Measurements from ENCODE around the gene LENG1.

The LENG1 gene

DNA sequence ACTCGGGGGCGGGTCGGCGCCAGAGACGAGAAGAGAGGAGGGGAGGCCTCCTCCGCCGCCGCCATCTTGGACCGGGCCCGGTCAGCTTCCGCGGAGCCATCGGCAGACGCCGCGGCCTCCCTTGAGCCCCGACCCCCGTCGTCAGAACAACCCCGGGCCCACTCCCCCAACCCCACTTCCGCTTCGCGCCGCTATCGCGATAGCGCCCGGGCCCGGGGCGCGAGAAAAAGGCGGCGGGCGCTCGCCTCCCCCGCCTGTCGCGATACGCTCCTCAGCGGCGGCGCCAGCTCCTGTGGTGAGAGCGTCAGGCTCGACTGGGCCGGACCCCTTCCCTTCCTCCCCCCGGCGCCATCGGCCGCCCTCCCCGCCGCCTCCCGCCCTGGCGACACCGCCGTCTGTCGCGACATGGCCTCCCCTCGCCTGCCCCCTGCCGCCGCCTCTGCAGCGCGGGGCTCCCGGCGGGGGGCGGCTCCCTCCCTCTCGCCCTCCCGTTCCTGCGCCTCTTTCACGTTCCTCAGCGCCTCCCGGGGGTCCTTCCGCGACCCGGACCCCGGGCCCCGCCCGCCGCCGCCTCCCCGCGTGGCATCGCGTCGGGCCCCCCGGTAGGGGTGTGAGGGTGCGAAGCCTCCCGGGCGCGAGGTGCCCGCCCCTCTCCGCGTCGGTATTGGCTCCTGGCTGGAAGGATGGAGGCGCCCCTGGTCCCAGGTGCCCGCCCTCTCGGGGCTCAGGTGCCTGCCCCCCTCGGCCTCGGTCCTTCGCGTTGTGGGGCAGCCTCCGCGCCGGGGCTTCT is 21.6 kb downstream of the LENG1 start, which contains the start of gene CNOT3:
CNOT3 (plus strand) TSS at position 64 of the 790 bp plus-strand sequence. CDS start 5,217 bp downstream, outside the sequence.
- DNase-seq, result peak; percentile 13

DNA sequence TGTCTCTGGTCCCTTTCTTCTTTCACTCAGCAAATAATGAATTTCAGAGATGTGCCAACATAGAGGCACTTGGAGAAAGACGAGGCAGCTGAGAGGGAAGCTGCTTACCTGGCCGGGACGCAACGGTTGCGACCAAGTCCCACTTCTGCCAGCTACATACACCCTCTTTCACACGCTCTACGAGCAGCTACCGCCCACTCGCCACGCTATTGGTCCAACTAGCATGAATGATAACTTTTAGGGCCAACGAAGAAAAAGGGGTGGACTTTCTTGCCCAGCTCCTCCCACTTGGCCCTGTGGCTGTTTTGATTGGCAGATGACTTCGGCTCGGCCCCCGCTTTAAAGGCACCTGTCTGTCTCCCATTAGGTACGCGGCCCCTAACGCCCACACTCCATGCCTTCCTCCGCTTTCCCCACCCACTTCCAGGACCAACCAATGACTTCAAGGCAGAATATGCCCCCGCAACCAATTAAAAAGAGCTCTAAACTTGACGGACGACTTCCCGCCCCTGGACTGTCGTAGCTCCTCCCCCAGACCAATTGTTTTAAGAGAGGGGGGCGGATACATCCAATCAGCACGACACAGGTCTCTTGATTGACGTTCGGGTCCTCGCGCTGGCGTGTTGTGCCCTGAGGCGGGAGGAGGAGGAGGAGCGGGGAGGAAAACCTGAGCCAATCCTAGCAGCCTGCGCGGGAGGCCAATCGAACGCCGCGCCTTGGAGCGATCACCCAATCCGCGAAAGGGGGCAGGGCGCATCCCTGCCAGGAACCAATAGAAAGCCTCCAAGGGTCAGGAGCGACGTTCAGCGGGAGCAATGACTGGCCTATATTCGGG is 22.4 kb downstream of the LENG1 start:
- peak; percentile 100 for DNase-seq

DNA sequence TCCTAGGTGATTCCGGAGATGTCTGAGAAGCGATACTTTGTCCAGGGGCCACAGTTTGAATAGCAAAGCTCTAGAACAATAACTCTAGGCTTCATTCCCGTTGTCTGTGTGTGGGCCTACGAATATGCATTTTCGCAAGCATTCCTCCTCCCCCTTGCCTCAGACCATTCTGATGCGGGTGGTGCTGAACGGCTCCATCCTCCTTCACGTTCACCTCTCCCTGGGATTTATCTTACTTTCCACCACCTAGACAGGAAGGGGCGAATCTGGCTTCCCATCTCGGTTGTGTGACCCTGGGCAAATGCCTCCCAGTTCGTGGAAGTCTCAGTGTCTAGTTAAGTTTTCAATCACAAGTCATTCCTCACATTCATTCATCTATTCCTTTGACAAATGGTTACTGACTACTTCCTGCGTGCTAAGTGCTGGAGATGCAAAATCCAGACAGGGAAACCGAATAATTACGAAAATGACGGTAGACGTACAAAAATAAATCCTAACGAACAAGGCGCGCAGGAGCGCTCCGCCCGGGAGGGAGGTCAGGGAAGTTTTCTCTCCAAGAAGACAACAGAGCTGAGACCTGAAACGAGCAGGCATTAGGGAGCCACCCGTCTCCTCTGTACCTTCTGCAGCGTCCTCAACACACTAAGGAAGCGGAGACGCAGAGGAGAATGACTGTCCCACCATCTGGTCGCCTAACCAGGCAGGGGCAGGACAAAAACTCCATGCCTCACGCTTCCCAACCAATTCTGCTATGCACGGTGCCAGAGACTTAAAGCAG is 23.2 kb downstream of the LENG1 start:
- DNase-seq, result peak; percentile 58

DNA sequence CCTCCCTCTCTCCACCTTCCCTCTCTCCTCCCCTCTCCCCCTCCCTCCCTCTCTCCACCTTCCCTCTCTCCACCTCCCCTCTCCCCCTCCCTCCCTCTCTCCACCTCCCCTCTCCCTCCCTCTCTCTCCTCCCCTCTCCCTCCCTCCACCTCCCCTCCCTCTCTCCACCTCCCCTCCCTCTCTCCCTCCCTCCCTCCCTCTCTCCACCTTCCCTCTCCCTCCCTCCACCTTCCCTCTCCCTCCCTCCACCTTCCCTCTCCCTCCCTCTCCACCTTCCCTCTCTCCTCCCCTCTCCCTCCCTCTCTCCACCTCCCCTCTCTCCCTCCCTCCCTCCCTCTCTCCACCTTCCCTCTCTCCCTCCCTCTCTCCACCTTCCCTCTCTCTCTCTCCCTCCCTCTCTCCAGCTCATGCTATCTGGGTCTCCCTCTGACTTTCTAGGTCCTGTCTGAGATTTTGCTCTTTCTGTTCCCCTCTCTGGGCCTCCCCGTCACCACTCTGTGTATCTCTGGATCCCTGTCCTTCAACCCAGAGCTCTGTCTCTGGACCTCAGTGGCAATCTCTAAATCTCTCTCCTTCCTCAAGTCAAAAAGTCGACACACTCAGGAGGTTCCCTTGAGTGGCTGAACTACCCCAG is 25.4 kb downstream of the LENG1 start:
- DNase-seq, result no peak

DNA sequence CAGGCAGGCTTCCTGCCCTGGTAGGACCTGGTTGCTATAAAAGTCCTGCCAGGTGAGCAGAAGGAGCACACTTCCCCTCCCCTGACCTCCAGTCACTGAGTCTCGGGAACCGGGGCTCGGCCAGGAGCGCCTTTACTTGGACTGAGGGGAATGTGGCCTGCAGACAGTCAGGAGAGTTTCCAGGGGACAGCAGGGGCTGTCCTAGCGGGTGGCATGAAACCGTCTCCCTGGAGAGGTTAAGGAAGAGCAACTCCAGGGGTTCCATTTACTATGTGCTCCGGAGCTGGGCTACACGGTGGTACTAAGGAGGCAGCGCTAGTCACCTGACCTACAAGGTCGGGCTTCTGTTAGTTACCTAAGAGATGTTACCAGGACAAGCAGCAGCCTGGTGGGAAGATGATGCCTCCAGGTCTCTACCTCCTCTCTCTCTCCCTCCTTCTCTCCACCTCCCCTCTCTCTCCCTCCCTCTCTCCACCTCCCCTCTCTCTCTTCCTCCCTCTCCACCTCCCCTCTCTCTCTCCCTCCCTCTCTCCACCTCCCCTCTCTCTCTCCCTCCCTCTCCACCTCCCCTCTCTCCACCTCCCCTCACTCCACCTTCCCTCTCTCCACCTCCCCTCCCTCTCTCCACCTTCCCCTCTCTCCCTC is 26.1 kb downstream of the LENG1 start:
- peak; percentile 21 for DNase-seq

DNA sequence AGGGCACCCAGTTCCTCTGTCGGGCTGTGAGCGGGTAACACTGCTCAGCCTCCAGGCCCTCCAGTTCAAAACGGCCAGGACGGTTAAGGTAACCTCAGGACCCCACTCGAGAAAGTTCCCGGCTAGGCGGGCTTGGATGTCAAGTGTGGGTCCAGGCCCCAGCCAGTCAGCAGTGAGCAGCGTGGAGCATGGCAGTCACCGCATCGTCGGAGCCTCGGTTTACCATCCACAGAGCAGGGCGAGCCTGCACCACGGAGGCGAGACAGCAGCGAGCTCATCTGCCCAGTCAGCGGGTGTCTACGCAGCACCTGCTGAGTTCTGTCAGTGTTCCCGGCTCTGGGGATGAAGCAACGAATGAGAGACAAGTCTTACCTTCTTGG is 29.9 kb downstream of the LENG1 start:
- no peak for DNase-seq

DNA sequence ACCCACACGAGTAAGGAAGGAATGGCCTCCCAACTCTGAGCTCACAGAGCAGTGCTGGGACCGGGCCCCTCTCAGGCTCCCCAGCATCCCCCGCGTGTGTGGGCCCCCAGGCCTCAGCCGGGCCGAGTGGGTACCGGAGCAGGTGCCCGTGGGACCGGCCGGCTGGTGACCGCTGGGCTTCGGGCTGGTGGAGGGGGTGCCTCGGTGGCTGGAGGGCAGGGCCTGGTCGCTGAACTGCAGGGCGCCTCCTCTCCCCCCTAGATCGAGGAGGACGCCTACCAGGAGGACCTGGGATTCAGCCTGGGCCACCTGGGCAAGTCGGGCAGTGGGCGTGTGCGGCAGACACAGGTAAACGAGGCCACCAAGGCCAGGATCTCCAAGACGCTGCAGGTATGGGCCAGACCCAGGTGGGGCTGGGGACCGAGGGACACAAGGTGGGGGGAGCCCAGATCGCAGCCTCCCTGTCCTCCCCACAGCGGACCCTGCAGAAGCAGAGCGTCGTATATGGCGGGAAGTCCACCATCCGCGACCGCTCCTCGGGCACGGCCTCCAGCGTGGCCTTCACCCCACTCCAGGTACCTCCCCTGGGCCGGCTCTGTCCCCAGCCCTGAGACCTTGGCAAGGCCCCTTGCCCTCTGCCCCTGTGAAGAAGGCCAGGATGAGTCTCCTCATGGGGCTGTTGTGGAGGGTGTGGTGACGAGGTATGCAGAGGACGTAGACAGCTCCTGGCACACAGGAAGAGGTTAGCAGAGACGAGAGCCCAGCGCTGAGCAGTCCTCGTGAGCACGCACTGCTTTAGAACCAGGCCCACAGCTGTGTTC is 30.5 kb downstream of the LENG1 start:
- DNase-seq, result no peak

DNA sequence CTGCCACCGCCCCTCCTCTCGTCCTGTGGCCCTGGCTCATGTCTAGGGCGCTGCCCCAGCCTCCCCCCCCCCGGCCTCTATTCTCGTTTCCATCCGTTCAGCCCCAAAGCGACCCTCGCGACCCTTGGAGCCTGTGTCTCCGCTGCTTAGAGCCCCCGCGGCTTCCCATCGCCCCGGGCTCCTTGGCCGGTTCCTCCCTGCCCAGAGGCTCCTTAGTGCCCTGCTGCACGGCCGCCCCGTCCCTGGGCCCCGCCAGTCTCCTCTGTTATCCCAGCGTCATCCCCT is 31.1 kb downstream of the LENG1 start:
- DNase-seq, result no peak

DNA sequence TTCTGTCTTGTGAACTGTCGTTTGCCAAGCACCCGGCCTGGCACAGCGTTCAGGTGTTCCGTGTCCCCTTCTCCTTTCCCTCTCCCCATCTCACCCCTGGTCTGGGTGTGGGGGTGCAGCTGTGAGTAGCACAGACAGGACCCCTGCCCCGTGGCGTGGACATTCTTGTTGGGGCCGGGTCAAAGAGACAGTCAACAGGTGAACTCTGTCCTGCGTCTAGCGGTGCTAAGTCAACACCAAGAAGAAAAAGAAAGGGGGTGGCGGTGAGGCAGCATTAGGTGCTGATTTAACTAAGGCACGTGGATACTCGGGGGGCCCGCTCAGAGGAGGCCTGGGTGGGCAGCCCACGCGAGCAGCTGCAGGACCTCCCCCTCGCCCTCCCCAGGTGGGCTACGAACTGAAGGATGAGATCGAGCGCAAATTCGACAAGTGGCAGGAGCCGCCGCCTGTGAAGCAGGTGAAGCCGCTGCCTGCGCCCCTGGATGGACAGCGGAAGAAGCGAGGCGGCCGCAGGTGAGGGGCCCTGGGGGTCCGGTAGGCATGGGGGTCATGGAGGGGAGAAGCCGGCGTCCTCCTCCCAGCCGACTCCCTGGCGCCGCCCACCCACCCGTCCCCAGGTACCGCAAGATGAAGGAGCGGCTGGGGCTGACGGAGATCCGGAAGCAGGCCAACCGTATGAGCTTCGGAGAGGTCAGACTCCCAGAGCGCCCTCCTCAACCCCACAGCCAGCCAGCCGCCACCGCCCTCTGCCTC is 31.7 kb downstream of the LENG1 start:
- no peak for DNase-seq

DNA sequence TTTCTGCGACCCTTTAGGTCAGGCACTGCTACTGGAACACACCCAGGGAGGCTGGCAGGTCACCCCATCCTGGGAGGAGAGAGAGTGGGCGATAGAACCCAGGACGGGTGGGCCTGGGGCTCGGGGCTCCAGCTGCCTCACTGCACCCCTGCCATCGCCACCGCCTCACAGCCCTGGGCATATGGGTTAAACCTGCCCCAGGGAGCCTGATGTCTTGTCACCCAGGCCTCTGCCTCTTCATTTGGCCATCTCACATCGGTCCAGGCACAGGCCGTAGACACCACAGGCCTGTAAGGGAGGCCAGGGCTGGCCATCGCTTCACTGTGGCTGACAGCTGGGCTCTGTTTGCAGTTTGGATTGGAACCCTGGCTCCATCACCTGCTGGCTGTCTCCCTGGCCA is 33.8 kb downstream of the LENG1 start:
- no peak for DNase-seq

DNA sequence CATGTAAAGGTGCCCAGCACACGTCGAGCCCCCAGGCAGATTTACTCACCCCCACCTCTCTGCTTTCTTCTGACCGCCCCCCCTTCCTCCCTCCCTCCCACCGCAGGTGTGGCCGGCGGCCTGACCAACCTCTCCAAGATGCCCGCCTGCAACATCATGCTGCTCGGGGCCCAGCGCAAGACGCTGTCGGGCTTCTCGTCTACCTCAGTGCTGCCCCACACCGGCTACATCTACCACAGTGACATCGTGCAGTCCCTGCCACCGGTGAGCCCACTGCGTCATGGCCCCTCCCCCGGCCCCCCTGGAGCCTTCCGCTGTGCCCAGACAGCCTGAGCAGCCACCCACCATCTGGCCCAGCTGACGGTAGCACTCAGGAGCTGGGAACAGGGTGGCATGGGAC is 35.1 kb downstream of the LENG1 start:
- DNase-seq, result no peak

DNA sequence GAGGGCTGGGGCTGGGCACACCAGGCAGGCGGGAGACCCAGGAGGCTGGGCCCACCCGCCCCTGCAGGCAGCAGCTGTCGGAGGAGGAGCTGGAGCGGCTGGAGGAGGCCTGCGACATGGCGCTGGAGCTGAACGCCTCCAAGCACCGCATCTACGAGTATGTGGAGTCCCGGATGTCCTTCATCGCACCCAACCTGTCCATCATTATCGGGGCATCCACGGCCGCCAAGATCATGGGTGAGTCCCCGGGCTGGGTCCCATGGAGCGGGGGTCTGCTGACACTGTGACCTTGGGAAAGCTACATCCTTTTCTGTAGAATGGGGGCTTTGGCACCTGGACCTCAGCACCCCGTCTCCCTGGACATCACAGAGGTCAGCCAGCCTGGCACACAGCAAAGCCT is 35.8 kb downstream of the LENG1 start:
- no peak for DNase-seq

DNA sequence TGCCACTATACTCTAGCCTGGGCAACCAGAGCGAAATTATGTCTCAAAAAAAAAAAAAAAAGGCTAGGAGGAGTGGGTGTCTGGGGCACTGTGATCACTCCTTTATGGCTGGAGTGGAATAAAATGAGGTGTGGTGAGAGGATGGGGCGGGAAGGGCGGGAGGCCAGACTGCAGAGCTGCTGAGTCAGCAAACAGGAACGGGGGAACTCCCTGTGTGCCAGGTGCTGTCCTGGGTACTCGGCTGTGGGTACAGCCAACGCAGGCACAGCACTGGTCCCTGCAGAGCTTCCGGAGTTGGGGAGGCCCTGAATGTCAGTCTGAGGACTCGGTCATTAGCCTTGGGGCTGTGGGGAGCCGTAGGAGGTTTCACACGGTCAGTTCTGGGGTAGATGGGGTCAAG is 38.3 kb downstream of the LENG1 start:
- DNase-seq, result no peak

DNA sequence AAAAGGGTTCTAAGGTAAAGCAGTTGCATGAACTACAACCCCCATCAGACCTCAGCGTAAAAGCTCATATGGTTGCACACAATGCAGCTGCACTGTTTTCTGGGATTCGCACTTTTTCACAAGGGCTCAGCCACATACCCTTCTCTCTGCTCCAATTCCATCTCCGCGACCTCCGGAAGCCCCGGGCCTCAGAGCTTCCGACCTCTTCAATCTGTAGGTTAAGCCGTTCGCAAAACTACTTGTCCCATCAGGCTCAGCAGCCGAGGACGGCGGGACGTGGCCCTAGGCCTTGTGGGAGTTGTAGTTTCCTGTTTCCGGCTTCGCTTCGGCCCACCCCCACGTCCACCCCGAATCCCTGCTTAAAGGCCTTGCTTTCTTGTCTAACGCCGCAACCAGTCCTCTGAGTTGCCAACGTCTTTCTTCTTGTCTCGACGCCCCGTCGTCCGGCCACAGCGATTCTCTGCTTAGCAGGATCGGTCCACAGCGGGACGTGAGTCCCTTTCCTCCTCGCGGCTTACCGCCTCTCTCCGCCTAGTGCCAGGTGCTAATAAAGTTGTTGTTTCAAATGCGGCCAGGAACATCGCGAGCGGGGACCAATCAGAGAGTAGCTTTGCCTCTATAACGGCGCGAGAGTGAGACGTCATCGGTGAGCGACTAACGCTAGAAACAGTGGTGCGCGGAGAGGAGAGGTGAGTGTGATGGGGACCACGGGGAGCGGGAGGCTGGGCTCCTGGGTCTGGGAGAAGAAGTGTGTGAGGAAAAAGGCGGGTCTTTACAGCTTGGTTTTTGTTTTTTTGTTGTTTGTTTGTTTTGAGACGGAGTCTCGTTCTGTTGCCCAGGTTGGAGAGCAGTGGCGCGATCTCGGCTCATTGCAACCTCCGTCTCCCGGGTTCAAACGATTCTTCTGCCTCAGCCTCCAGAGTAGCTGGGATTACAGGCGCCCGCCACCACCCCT is 44.1 kb downstream of the LENG1 start, which contains the start of the genes PRPF31 and TFPT:
PRPF31 (plus strand) TSS at position 646 of the 955 bp plus-strand sequence. CDS start 2,525 bp downstream, outside the sequence.
TFPT (minus strand) TSS at position 549 of the 955 bp plus-strand sequence; CDS start at position 161, 388 bp downstream.
- DNase-seq, result peak; percentile 100

DNA sequence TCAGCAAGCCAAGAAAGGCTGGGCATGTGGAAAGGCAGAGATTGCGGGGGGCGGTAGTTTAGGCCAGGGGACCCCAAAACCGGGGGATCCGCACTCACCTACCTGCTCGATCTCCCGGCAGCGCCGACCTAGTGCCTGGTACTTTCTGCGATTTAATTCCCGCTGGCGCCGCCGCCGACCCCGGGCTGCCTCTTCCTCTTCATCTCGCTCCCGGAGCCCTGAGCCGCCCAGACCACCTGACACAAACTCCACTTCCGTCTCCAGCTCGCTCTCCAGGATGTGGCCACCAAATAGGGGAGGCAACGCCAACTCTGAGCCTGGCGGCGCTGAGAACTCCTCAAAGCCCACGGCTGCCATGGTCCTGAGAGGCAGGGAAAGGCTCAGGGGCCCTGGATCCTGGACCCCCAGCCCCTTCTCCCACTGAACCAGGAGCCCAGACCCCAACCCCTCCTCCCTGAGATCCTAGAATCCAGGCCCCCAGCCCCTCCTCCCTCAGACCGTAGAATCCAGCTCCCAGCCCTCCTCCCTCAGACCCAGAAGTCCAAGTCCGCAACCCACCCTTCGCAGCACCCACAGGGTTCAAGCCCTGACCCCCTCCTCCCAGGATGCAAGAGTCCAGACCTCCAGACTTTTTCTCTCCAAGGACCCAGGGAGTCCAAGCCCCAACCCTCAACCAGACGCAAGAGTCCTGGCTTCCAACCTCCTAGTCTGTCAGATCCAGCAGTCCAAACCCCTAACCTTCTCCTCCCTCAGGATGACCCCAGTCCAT is 45.0 kb downstream of the LENG1 start:
- DNase-seq, result peak; percentile 62

DNA sequence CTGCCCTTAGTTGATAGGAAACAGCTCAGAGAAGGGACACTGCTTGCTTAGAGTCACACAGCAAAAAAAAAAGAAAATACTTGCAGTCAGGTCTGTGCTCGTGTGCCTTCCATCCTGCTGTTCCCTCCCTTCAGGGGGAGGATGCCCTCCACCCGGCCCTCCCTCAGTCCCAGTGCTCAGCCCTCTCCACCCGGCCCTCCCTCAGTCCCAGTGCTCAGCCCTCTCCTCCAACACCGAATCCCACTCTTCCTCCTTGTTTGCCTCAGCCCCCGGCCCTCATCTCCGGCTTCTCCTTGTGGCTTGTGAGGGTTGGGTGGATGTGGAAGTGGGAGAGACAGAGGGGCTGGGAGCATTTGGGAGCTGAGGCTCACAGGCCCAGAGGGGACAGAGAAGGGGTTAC is 49.9 kb downstream of the LENG1 start:
- no peak for DNase-seq

DNA sequence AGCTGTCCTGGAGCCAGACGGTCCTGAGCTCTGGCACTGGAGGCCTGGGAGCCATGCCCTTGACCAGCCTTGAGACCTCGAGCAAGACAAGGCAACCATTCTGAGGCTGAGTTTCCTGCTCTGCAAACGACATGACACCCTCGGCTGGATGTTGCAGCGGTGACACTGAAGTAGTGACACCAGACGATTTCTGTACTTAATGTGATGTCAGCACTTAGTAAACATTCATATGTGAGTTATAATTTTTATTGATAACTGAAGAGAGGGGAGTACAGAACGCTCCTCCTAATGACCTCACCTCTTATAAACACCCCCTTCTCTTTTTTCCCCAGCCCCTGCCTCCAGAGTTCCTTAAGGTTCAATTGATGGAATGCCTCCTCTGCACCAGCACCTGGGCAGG is 51.0 kb downstream of the LENG1 start:
- DNase-seq, result no peak

DNA sequence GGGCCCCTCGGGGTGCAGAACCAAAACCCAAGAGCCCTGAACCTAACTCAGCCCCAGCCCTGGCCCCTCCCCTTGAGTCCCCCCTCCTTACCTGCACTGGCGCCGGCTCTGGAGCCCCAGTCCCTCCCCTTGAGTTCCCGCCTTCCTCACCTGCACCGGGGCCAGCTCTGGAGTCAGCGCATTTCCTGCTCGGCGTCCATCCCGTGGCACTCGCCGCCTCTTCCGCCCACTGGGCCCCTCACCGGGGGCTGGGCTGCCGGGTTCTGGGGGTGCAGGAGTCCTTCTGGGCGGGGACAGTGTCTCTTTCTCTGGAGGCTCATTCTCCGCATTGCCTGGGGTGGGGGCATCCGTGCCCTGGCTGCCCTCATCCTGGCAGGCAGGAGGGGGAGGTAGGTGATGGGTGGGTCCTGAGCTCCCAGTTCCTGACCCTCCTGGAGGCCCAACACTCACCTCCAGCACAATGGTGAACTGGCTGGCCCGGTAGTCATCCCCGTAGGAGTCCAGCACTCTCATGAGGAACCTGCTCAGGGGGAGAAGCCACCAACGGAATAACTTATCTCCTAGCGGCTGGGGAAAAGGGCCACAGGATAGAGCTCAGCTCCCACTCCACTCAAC is 51.5 kb downstream of the LENG1 start:
- no peak for DNase-seq
